HepG2 (cell line): ENCODE results near the gene SLC34A3. TPM values are rescaled to one million over a fixed set of nuclear protein-coding genes. Genes with fewer than 3 reads are reported as not detected.

Source experiments
- DPF2 ChIP-seq: sonication (generic); formaldehyde crosslinking; IDR thresholded peaks from 2 replicates; pipeline ENCODE4 v1.4.0; 2020; ENCODE audit warnings: mild to moderate bottlenecking, low read depth, missing genetic modification reagents, borderline replicate concordance
- EHMT2 ChIP-seq: fragments of 200-600 bp; sonication (generic); IDR thresholded peaks from 2 replicates; pipeline ENCODE4 v1.7.0; 2017; ENCODE audit warnings: antibody characterized with exemption, low read depth, low read length, borderline replicate concordance
- HNRNPUL1 ChIP-seq: fragments of 200-400 bp; formaldehyde crosslinking; IDR thresholded peaks from 2 replicates; pipeline ENCODE4 v1.6.1; 2017; ENCODE audit warnings: low read depth, mild to moderate bottlenecking, low read length, moderate library complexity
- HOXA7 ChIP-seq: sonication (generic); formaldehyde crosslinking; IDR thresholded peaks from 2 replicates; pipeline ENCODE4 v1.8.1; 2022; ENCODE audit warnings: mild to moderate bottlenecking, missing genetic modification reagents, moderate library complexity
- MYC ChIP-seq: sonication (generic); formaldehyde crosslinking; IDR thresholded peaks from 2 replicates; pipeline ENCODE4 v1.9.0; 2021; ENCODE audit warnings: missing genetic modification reagents, borderline replicate concordance
- ZNF816 ChIP-seq: sonication (generic); formaldehyde crosslinking; IDR thresholded peaks from 2 replicates; pipeline ENCODE4 v1.8.0; 2022; ENCODE audit warnings: missing genetic modification reagents, mild to moderate bottlenecking, borderline replicate concordance
- ZSCAN29 ChIP-seq: sonication (generic); formaldehyde crosslinking; conservative IDR thresholded peaks from 2 replicates; pipeline ENCODE4 v1.4.0; 2020; ENCODE audit warnings: mild to moderate bottlenecking, missing genetic modification reagents
- polyA plus RNA-seq, 8 experiments: library from polyadenylated mRNA; depleted of rRNA in 3 of 8; stranded (reverse) in 7 of 8; unstranded in 1 of 8; fragments of >200 nt; fragmentation: Illumina TruSeq in 4 of 8; extraction: Trizol in 4 of 8; gene quantifications; 2 replicates each; pipeline versions ENCODE4 v1.2.1 to v1.2.3, GENCODE V29; 2011 to 2016; ENCODE audit warnings: low read depth in 4 of 8, missing spikeins in 1 of 8, mixed read lengths in 1 of 8; ENCODE audit not compliant: insufficient read depth in 1 of 8
- total RNA-seq, 5 experiments: library from RNA; depleted of rRNA; stranded (reverse); fragments of >200 nt; fragmentation: Illumina TruSeq; extraction: Trizol; gene quantifications; 2 replicates each; pipeline ENCODE4 v1.2.3, GENCODE V29; 2016; ENCODE audit warnings: low read depth in 1 of 5
- TF ChIP-seq, protein P1 (sequence below): sonication (generic); formaldehyde crosslinking; IDR thresholded peaks from 2 replicates; pipeline ENCODE4 v1.4.0; 2020; ENCODE audit warnings: missing genetic modification reagents
- TF ChIP-seq, protein P2 (sequence below): sonication (generic); formaldehyde crosslinking; conservative IDR thresholded peaks from 2 replicates; pipeline ENCODE4 v1.8.0; 2022; ENCODE audit warnings: missing genetic modification reagents
- TF ChIP-seq, protein P3 (sequence below): sonication (generic); formaldehyde crosslinking; IDR thresholded peaks from 2 replicates; pipeline ENCODE4 v1.4.0; 2020; ENCODE audit warnings: missing genetic modification reagents; ENCODE audit errors: not compliant biosample characterization
- TF ChIP-seq, protein P4 (sequence below): sonication (generic); formaldehyde crosslinking; conservative IDR thresholded peaks from 2 replicates; pipeline ENCODE4 v1.4.0; 2020; ENCODE audit warnings: missing genetic modification reagents

The SLC34A3 gene
- total and polyA plus RNA-seq, 2 of the 13 experiments (the other 11 are each of a cell fraction or from before 2014, with no cell fraction given) = 0.07 to 1.0 TPM

DNA sequence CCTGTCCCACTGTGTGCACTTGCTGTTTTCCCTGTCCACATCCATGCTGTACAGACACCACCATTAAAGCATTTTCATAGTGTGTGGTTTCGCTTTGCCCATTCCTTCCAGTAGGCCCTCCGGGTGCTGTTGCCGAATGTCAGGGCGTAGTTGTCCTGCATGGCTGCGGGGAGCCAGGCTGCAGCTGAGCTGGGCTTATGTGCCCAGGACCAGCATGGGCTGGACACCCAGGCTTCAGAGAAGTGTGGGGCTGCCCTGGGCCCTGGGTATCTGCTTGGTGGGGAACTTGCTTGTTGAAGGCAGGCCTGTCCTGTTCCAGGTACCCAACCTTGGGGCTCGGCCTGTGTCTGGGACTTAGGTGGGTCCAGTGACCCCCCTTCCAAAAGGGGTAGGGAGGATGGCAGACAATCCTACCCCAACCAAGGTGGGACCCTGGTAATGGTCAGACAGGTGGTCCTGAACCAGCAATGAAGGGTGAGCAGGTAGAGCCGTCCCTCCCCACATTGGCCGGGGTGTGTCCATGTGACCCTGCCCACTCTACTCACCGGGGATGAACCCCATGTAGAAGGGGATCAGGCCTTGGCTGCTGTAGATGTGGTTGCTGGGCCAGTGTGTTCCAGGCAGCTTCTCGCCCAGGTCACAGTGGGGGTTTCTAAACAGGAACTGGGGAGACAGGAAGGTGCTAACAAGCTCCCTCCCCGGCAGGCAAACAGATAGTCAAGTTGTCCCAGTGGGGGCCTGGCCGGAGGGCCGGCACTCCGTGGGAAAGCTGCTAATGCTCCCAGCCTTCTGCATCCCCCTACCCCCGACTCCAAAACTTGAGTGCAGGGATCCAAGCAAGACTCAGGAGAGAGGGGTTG is 13.2 kb downstream of the SLC34A3 start (continued):
- no peak for TF ChIP-seq DPF2 (CRISPR knock-in tag)
- TF ChIP-seq, protein P1, sequence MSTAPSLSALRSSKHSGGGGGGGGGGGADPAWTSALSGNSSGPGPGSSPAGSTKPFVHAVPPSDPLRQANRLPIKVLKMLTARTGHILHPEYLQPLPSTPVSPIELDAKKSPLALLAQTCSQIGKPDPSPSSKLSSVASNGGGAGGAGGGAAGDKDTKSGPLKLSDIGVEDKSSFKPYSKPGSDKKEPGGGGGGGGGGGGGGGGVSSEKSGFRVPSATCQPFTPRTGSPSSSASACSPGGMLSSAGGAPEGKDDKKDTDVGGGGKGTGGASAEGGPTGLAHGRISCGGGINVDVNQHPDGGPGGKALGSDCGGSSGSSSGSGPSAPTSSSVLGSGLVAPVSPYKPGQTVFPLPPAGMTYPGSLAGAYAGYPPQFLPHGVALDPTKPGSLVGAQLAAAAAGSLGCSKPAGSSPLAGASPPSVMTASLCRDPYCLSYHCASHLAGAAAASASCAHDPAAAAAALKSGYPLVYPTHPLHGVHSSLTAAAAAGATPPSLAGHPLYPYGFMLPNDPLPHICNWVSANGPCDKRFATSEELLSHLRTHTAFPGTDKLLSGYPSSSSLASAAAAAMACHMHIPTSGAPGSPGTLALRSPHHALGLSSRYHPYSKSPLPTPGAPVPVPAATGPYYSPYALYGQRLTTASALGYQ (CRISPR knock-in tag) = no peak
- TF ChIP-seq HOXA7 = 0 out of 2 replicates have a peak, but pooled peaks have one; percentile 65
- TF ChIP-seq EHMT2 = no peak
- no peak for TF ChIP-seq ZNF816 (CRISPR knock-in tag)
- TF ChIP-seq, protein P2, sequence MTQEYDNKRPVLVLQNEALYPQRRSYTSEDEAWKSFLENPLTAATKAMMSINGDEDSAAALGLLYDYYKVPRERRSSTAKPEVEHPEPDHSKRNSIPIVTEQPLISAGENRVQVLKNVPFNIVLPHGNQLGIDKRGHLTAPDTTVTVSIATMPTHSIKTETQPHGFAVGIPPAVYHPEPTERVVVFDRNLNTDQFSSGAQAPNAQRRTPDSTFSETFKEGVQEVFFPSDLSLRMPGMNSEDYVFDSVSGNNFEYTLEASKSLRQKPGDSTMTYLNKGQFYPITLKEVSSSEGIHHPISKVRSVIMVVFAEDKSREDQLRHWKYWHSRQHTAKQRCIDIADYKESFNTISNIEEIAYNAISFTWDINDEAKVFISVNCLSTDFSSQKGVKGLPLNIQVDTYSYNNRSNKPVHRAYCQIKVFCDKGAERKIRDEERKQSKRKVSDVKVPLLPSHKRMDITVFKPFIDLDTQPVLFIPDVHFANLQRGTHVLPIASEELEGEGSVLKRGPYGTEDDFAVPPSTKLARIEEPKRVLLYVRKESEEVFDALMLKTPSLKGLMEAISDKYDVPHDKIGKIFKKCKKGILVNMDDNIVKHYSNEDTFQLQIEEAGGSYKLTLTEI (CRISPR knock-in tag) = no peak
- peak; percentile 46; the same call in 1 of the 2 replicates for TF ChIP-seq MYC (CRISPR knock-in tag)
- TF ChIP-seq, protein P3, sequence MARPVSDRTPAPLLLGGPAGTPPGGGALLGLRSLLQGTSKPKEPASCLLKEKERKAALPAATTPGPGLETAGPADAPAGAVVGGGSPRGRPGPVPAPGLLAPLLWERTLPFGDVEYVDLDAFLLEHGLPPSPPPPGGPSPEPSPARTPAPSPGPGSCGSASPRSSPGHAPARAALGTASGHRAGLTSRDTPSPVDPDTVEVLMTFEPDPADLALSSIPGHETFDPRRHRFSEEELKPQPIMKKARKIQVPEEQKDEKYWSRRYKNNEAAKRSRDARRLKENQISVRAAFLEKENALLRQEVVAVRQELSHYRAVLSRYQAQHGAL = no peak
- no peak for TF ChIP-seq ZSCAN29 (CRISPR knock-in tag)
- TF ChIP-seq, protein P4, sequence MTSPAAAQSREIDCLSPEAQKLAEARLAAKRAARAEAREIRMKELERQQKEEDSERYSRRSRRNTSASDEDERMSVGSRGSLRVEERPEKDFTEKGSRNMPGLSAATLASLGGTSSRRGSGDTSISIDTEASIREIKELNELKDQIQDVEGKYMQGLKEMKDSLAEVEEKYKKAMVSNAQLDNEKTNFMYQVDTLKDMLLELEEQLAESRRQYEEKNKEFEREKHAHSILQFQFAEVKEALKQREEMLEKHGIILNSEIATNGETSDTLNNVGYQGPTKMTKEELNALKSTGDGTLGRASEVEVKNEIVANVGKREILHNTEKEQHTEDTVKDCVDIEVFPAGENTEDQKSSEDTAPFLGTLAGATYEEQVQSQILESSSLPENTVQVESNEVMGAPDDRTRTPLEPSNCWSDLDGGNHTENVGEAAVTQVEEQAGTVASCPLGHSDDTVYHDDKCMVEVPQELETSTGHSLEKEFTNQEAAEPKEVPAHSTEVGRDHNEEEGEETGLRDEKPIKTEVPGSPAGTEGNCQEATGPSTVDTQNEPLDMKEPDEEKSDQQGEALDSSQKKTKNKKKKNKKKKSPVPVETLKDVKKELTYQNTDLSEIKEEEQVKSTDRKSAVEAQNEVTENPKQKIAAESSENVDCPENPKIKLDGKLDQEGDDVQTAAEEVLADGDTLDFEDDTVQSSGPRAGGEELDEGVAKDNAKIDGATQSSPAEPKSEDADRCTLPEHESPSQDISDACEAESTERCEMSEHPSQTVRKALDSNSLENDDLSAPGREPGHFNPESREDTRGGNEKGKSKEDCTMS (CRISPR knock-in tag) = no peak
- no peak for TF ChIP-seq HNRNPUL1
